Testis (tissue), 3 donors: Measurements from ENCODE around the gene SLC17A7. TPM values are rescaled to one million over a fixed set of nuclear protein-coding genes. Genes with fewer than 3 reads are reported as not detected.
A peak's percentile ranks its signal among the peaks of the same experiment; 100 is the strongest.

Experiments used
- DNase-seq: peaks from one replicate; pipeline ENCODE4 v3.0.0-alpha.2; 2019
- H3K27ac ChIP-seq, 2 donors: fragments of 200-600 bp; sonication (generic); one replicate each; pipeline ENCODE4 v1.5.1; 2019
- H3K27me3 ChIP-seq: fragments of 200-600 bp; sonication (generic); one replicate; pipeline ENCODE4 v1.5.1; 2019
- H3K36me3 ChIP-seq: fragments of 200-600 bp; sonication (generic); one replicate; pipeline ENCODE4 v1.5.1; 2017; ENCODE audit warnings: low read depth; ENCODE audit errors: missing control alignments
- H3K4me1 ChIP-seq: fragments of 200-600 bp; sonication (generic); one replicate; pipeline ENCODE4 v1.5.1; 2019
- H3K4me3 ChIP-seq, 2 donors: fragments of 200-600 bp; sonication (generic); one replicate each; pipeline ENCODE4 v1.5.1; 2017 to 2019
- H3K9me3 ChIP-seq: fragments of 200-600 bp; sonication (generic); one replicate; pipeline ENCODE4 v1.5.1; 2017
- POLR2A ChIP-seq: fragments of 450-650 bp; IDR thresholded peaks from one replicate; pipeline ENCODE4 v1.6.1; 2017; ENCODE audit warnings: antibody characterized with exemption, mild to moderate bottlenecking, moderate library complexity
- WGBS, 2 donors: methylation state at CpG; one replicate each; pipeline ENCODE4 v1.1.5; 2018; 5-methylcytosine and 5-hydroxymethylcytosine counted together
- intact Hi-C: fragments of 100-400 bp; cut with DNase I; formaldehyde crosslinking; loops from one replicate; pipeline ENCODE4 v1.15.1; 2023; ENCODE audit warnings: low total_unique reads
- polyA plus RNA-seq: library from polyadenylated mRNA; stranded (reverse); fragments of 350-450 nt; fragmentation: Illumina TruSeq; extraction: RNeasy Lipid Tissue Mini Kit (QIAGEN cat#74804); gene quantifications from one replicate; pipeline ENCODE4 v1.2.3, GENCODE V29; 2014; ENCODE audit warnings: low read depth, low replicate concordance; ENCODE audit not compliant: insufficient read depth
- total RNA-seq, 2 donors: library from RNA; depleted of rRNA; stranded (reverse); fragments of >200 nt; gene quantifications; one replicate each; pipeline ENCODE4 v1.2.3, GENCODE V29; 2016
- TF ChIP-seq, protein P1 (sequence below), 3 experiments: fragments of 450-650 bp in 2 of 3; fragments of 200-600 bp in 1 of 3; sonication (generic) in 1 of 3; IDR thresholded peaks; one replicate each; pipeline ENCODE4 v1.5.1; 2016 to 2019; ENCODE audit warnings: antibody characterized with exemption in 3 of 3, mild to moderate bottlenecking in 2 of 3, moderate library complexity in 1 of 3

The SLC17A7 gene
- total and polyA plus RNA-seq, 3 donors from 2014 or later, result 2.2 to 3.2 (median 2.7) TPM

DNA sequence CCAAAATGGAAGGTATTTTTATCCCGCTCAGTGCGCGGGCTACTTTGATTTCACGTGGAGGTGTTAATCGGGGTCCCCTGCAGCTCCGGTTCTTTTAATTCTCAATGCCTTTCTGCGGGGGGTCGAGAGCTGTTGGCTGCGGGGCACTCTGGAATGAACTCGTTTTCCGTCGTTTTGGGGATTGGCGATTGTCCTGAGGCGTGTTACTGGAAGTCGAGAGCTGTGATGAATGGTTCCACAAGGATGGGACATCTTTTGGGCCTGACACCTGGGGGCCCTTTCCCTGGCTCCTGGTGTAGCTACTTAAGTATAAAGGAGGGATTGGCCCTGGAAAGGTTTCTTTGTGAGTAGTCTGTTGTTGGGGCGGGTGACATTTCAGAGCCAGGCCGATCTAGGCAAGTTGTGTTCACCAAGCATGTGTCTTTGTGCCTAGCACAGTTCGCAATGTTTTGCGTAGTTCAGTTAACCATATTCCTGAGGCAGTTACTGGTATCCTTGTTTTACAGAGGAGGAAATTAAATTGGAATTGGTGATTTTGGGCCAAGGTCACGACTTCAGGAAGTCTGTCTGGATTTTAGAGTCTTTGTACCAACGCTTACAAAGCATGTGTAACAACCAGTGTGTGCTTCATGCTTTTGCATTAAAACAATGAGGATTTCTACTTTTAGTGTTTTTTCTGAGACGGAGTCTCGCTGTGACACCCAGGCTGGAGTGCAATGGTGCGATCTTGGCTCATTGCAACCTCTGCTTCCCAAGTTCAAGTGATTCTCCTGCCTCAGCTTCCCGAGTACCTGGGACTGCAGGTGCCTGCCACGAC lies 46.9 kb upstream of the SLC17A7 start:
- H3K9me3 ChIP-seq, result no peaks in the 10 kb centered on the region
- H3K27ac ChIP-seq, result peak overlapping the region; percentile 76 to 92
- H3K27me3 ChIP-seq, result no peaks in the 10 kb centered on the region
- no peak for DNase-seq
- H3K36me3 ChIP-seq, result no peaks in the 10 kb centered on the region
- H3K4me1 ChIP-seq, result peaks cover 15% of the 10 kb centered on the region
- H3K4me3 ChIP-seq, result peak overlapping the region; percentile 84 to 100
- intact Hi-C loops, result no loop called here
- TF ChIP-seq, protein P1, sequence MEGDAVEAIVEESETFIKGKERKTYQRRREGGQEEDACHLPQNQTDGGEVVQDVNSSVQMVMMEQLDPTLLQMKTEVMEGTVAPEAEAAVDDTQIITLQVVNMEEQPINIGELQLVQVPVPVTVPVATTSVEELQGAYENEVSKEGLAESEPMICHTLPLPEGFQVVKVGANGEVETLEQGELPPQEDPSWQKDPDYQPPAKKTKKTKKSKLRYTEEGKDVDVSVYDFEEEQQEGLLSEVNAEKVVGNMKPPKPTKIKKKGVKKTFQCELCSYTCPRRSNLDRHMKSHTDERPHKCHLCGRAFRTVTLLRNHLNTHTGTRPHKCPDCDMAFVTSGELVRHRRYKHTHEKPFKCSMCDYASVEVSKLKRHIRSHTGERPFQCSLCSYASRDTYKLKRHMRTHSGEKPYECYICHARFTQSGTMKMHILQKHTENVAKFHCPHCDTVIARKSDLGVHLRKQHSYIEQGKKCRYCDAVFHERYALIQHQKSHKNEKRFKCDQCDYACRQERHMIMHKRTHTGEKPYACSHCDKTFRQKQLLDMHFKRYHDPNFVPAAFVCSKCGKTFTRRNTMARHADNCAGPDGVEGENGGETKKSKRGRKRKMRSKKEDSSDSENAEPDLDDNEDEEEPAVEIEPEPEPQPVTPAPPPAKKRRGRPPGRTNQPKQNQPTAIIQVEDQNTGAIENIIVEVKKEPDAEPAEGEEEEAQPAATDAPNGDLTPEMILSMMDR (IDR thresholded peaks at IDR 0.05), result no peak
- TF ChIP-seq POLR2A, result no peak
- WGBS, 2 donors, result 1 to 2% methylated on average over 17 to 26 of the region's 26 CpGs

DNA sequence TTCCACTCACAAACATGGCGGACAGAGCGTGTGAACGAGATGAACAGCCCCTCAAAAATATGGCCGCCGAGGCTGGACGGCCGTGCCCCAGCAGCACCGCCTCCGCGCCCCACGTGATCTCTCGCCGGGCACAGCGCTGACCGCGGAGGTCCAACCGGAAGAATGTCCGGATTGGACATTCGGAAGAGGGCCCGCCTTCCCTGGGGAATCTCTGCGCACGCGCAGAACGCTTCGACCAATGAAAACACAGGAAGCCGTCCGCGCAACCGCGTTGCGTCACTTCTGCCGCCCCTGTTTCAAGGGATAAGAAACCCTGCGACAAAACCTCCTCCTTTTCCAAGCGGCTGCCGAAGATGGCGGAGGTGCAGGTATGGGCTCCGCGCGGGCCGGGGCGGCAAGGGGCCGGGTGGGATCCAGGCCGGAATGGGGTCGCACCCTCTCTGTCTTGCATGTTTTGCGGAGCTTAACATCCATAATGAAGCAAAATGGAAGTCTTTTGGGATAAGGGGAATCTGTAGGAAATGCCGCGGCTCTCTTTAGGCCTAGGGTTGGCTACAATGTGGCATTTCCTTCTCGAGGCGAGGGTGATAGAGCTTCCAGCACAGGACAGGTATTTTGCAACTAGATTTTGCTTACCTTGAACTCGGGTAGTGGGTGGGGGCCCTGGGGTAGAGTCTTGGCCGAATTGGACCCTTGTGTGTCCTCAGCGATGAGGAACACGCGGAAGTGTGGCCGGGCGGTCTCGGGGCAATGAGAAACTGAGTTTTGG lies 46.1 kb upstream of the SLC17A7 start, which contains the start of gene RPL13A:
Gene RPL13A, plus strand, starts transcription at position 332 of the 769 bp plus-strand sequence. Its CDS starts 22 bp downstream, at position 354.
- Histone ChIP-seq H3K27me3 (no peaks in the 10 kb centered on the region), H3K9me3 (no peaks in the 10 kb centered on the region), H3K36me3 (no peaks in the 10 kb centered on the region), H3K4me3 (peak within 1 kb of the TSS; percentile 84 to 100), H3K4me1 (peaks cover 15% of the 10 kb centered on the region), H3K27ac (peak within 1 kb of the TSS; percentile 89 to 92)
- TF ChIP-seq POLR2A, result peak; percentile 66
- TF ChIP-seq, protein P1 (IDR thresholded peaks at IDR 0.05), result no peak
- WGBS, 2 donors, result 1% methylated on average over 41 to 57 of the region's 57 CpGs
- peak; percentile 99 for DNase-seq
- intact Hi-C loops, result no loop called here

DNA sequence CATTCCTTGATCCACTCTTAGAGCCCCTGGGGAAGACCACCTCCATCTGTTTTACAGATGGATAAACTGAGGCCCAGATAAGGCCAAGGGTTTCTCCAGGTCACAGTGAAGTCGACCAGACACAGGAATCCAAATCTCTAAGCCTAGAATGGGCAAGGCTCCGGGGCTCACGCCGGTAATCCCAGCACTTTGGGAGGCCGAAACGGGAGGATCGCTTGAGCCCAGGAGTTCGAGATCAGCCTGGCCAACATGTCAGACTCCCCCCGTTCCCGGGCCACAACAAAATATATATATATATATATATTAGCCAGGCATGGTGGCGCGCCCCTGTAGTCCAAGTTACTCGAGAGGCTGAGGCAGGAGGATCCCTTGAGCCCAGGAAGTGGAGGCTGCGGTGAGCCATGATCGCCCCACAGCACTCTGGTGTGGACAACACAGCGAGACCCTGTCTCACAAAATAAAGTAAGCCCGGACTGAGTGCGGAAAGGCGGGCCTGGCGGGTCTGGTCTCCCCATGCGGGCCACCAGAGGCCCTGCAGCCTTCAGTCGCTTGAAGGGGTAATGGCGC lies 45.5 kb upstream of the SLC17A7 start:
- Histone ChIP-seq H3K27ac (peak overlapping the region; percentile 85 to 89), H3K4me3 (peak overlapping the region; percentile 84 to 100), H3K4me1 (peaks cover 15% of the 10 kb centered on the region), H3K36me3 (no peaks in the 10 kb centered on the region), H3K9me3 (no peaks in the 10 kb centered on the region), H3K27me3 (no peaks in the 10 kb centered on the region)
- 41 to 46% methylated on average over 22 to 23 of the region's 23 CpGs for WGBS, 2 donors
- intact Hi-C loops, result no loop called here
- DNase-seq, result no peak
- TF ChIP-seq, protein P1 (IDR thresholded peaks at IDR 0.05), result peak in 1 of 3 experiments; percentile 25
- no peak for TF ChIP-seq POLR2A

DNA sequence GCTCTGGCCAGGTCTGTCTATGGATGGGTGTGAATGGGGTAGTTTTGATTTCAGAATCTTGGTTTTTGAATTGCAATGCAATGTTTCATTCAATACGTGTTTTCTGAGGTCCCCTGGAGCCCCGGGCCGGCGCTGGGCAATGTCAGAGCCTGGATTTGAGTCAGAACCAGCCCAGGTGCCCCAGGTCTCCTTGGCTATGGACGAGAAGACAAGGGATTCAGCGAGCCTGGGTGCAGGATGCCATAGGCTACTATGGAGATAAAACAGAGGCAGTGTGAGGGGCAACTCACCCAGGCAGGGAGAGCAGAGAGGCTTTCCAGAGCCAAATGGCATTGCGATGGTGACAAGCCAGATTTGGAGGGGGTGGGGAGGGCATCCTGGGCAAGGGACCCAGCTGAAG lies 44.9 kb upstream of the SLC17A7 start:
- no peak for DNase-seq
- H3K36me3 ChIP-seq, result no peaks in the 10 kb centered on the region
- peaks cover 15% of the 10 kb centered on the region for H3K4me1 ChIP-seq
- H3K4me3 ChIP-seq, result peak overlapping the region in 1 of 2 donors; percentile 84
- no peaks in the 10 kb centered on the region for H3K9me3 ChIP-seq
- TF ChIP-seq POLR2A, result no peak
- TF ChIP-seq, protein P1 (IDR thresholded peaks at IDR 0.05), result no peak
- H3K27me3 ChIP-seq, result no peaks in the 10 kb centered on the region
- 70 to 76% methylated on average over 7 of the region's 7 CpGs for WGBS, 2 donors
- intact Hi-C loops, result no loop called here
- peak overlapping the region in 1 of 2 donors; percentile 89 for H3K27ac ChIP-seq
